Endometrium (tissue), 2 donors: ENCODE results near the gene TIMELESS.
"Not testable (repeated sequence)": the region's sequence is repeated elsewhere in the genome, so short reads cannot be mapped to it uniquely, and the experiment has no call there.

ENCODE experiments used
- FAIRE-seq: peaks from 2 replicates; lab custom pipeline; 2012; peaks lifted over from hg19 to GRCh38; lab: Jason Lieb, UNC
- donor health status: control.
- donor health status: control.

The TIMELESS gene

DNA sequence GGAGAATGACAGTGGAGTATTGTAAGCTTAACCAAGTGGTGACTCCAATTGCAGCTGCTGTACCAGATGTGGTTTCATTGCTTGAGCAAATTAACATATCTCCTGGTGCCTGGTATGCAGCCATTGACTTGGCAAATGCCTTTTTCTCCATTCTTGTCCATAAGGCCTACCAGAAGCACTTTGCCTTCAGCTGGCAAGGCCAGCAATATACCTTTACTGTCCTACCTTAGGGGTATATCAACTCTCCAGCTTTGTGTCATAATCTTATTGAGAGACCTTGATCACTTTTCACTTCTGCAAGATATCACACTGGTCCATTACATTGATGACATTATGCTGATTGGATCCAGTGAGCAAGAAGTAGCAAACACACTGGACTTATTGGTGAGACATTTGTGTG lies 47.6 kb downstream of the TIMELESS start:
- FAIRE-seq, result not testable (repeated sequence)

DNA sequence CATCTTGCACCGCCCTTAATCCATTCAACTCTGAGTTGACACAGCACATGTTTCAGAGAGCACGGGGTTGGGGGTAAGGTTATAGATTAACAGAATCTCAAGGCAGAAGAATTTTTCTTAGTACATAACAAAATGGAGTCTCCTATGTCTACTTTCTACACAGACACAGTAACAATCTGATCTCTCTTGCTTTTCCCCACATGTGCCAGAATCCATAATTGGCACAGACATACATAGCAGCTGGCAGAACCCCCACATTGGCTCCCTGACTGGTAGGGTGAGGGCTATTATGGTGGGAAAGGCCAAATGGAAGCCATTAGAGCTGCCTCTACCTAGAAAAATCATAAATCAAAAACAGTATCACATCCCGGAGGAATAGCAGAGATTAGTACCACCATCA lies 48.1 kb downstream of the TIMELESS start:
- not testable (repeated sequence) for FAIRE-seq

- not testable (repeated sequence) for FAIRE-seq
These were observed 49.8 kb downstream of the TIMELESS start for GRCh38 chr12:56399466-56399865.

- FAIRE-seq, result no peak
These were observed 50.9 kb downstream of the TIMELESS start for GRCh38 chr12:56398324-56398723.

DNA sequence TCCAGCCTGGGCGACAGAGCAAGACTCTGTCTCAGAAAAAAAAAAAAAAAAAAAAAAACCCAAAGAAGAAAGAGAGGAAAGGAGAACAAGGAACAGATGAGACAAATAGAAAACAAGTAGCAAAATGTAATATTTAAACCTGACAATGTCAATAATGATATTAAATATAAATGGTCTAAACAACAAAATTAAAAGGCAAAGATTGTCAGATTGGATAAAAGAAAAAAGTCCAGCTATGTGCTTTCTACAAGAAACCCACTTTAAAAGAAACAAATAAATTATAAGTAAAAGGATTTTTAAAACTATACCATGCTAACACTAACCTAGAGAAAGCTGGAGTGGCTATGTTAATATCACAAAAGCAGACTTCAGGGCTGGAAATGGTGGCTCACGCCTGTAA lies 56.9 kb downstream of the TIMELESS start:
- FAIRE-seq, result no peak

GRCh38 chr12:56391721-56392120 lies 57.5 kb downstream of the TIMELESS start:
- FAIRE-seq, result no peak

- no peak for FAIRE-seq
These were observed 59.8 kb downstream of the TIMELESS start for GRCh38 chr12:56389412-56389811.

- no peak for FAIRE-seq
These were observed 62.0 kb downstream of the TIMELESS start for GRCh38 chr12:56387152-56387736.

DNA sequence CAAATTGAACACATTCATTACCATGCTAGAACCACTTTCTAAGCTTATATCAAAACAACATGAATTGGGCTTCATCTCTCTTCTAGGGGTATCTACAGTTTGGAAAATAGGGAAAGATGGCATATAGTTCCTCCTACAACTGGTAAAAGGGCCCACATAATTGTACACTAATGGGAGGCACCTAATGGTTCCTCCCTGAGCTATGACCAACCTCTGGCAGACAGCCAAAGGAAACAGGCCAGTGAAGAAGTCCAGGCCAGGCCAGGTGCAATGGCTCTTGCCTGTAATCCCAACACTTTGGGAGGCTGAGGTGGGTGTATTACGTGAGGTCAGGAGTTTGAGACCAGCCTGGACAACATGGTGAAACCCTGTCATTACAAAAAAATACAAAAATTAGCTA lies 63.4 kb downstream of the TIMELESS start:
- FAIRE-seq, result no peak

DNA sequence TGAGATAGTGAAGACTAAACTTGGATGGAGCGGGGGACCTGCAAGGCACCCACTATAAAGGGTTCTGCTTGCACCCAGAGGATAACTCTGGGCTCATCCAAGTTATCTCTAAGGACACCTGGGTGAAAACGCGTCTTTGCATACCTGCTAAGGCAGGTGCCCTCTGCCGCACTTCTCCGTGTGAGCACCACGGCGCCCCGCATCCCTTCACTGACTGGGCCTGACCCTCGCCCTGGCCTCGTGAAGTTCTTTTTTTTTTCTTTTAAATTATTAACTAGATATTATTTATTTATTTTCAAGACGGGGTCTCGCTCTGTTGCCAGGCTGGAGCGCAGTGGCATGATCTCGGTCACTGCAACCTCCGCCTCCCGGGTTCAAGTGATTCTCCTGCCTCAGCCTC lies 66.6 kb downstream of the TIMELESS start:
- no peak for FAIRE-seq

- no peak for FAIRE-seq
These were observed 71.3 kb downstream of the TIMELESS start for GRCh38 chr12:56377989-56378316.

- no peak for FAIRE-seq
These were observed 71.8 kb downstream of the TIMELESS start for GRCh38 chr12:56377310-56377988.

GRCh38 chr12:56375598-56376434 lies 73.4 kb downstream of the TIMELESS start:
- FAIRE-seq, result no peak

GRCh38 chr12:56374726-56375597 lies 74.3 kb downstream of the TIMELESS start:
- FAIRE-seq, result no peak

DNA sequence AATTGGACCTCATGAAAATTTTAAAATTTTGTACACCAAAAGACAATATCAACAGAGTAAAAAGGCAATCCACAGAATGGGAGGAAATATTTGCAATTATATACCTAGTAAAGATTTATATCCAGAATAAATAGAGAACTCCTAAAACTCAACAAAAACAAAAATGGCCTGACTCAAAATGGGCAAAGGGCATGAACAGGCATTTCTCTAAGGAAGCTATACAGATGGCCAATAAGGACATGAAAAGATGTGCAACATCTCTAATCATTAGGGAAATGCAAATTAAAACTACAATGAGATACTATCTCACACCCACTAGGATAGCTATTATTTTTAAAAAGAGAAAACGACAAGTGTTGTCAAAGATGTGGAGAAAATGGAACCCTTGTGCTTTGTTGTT lies 75.7 kb downstream of the TIMELESS start:
- FAIRE-seq, result no peak

GRCh38 chr12:56366948-56367347 lies 82.3 kb downstream of the TIMELESS start:
- no peak for FAIRE-seq
